Measurements from ENCODE around the gene UBXN11.
A peak's percentile ranks its signal among the peaks of the same experiment; 100 is the strongest.
"Not testable (repeated sequence)": the region's sequence is repeated elsewhere in the genome, so short reads cannot be mapped to it uniquely, and the experiment has no call there.

UBXN11 gene

GRCh38 chr1:26336477-26337205 is 30.2 kb upstream of the UBXN11 start:
- Histone ChIP-seq H3K27ac (ENCODE audit: low read depth, low read length) (no peak overlapping the region), H3K36me3 (ENCODE audit: control insufficient read depth in 5 of 5, insufficient read depth in 5 of 5, low read length in 5 of 5) (no peaks in the 10 kb centered on the region), H3K4me3 (ENCODE audit: low read depth in 1 of 5, low read length in 5 of 5) (peak overlapping the region in 4 of 5 donors; percentile 57 to 66 (median 59)), H3K9me3 (ENCODE audit: control insufficient read depth in 5 of 5, low read length in 5 of 5) (no peaks in the 10 kb centered on the region), H3K9ac (ENCODE audit: low read length in 5 of 5) (no peak overlapping the region), H3K4me1 (ENCODE audit: control insufficient read depth in 5 of 5, insufficient read depth in 5 of 5, low read length in 5 of 5) (peaks cover 0 to 15% (median 12%) of the 10 kb centered on the region in 5 donors), H3K27me3 (ENCODE audit: control insufficient read depth in 5 of 5, insufficient read depth in 4 of 5, low read length in 5 of 5) (peaks cover 0 to 13% (median 0%) of the 10 kb centered on the region in 5 donors)

- no peaks in the 10 kb centered on the region for H3K36me3 ChIP-seq (ENCODE audit: control insufficient read depth in 5 of 5, insufficient read depth in 5 of 5, low read length in 5 of 5)
- no peaks in the 10 kb centered on the region for H3K9me3 ChIP-seq (ENCODE audit: control insufficient read depth in 5 of 5, low read length in 5 of 5)
- peaks cover 0 to 19% (median 5%) of the 10 kb centered on the region in 5 donors for H3K27me3 ChIP-seq (ENCODE audit: control insufficient read depth in 5 of 5, insufficient read depth in 4 of 5, low read length in 5 of 5)
- peaks cover 0 to 18% (median 15%) of the 10 kb centered on the region in 5 donors for H3K4me1 ChIP-seq (ENCODE audit: control insufficient read depth in 5 of 5, insufficient read depth in 5 of 5, low read length in 5 of 5)
- H3K9ac ChIP-seq (ENCODE audit: low read length in 5 of 5) = peak overlapping the region in 1 of 5 donors; percentile 30
- peak overlapping the region; percentile 57 to 81 (median 61) for H3K4me3 ChIP-seq (ENCODE audit: low read depth in 1 of 5, low read length in 5 of 5)
- no peak overlapping the region for H3K27ac ChIP-seq (ENCODE audit: low read depth, low read length)
Observed at GRCh38 chr1:26335774-26336476, 29.5 kb upstream of the UBXN11 start.

GRCh38 chr1:26333312-26333711 is 26.9 kb upstream of the UBXN11 start:
- H3K9ac ChIP-seq (ENCODE audit: low read length in 5 of 5); H3K4me3 ChIP-seq (ENCODE audit: low read depth in 1 of 5, low read length in 5 of 5); H3K27ac ChIP-seq (ENCODE audit: low read depth, low read length); H3K36me3 ChIP-seq (ENCODE audit: control insufficient read depth in 5 of 5, insufficient read depth in 5 of 5, low read length in 5 of 5); H3K9me3 ChIP-seq (ENCODE audit: control insufficient read depth in 5 of 5, low read length in 5 of 5): not testable (repeated sequence)
- Histone ChIP-seq H3K4me1 (ENCODE audit: control insufficient read depth in 5 of 5, insufficient read depth in 5 of 5, low read length in 5 of 5) (peaks cover 0 to 18% (median 15%) of the 10 kb centered on the region in 5 donors), H3K27me3 (ENCODE audit: control insufficient read depth in 5 of 5, insufficient read depth in 4 of 5, low read length in 5 of 5) (peaks cover 3 to 21% (median 8%) of the 10 kb centered on the region in 5 donors)

- no peaks in the 10 kb centered on the region for H3K36me3 ChIP-seq (ENCODE audit: control insufficient read depth in 5 of 5, insufficient read depth in 5 of 5, low read length in 5 of 5)
- peaks cover 0 to 4% (median 4%) of the 10 kb centered on the region in 5 donors for H3K4me1 ChIP-seq (ENCODE audit: control insufficient read depth in 5 of 5, insufficient read depth in 5 of 5, low read length in 5 of 5)
- H3K9me3 ChIP-seq (ENCODE audit: control insufficient read depth in 5 of 5, low read length in 5 of 5) = no peaks in the 10 kb centered on the region
- no peak overlapping the region for H3K9ac ChIP-seq (ENCODE audit: low read length in 5 of 5)
- H3K4me3 ChIP-seq (ENCODE audit: low read depth in 1 of 5, low read length in 5 of 5) = no peak overlapping the region
- no peak overlapping the region for H3K27ac ChIP-seq (ENCODE audit: low read depth, low read length)
- peaks cover 3 to 17% (median 8%) of the 10 kb centered on the region in 5 donors for H3K27me3 ChIP-seq (ENCODE audit: control insufficient read depth in 5 of 5, insufficient read depth in 4 of 5, low read length in 5 of 5)
Observed at GRCh38 chr1:26330276-26330675, 23.8 kb upstream of the UBXN11 start.

- not testable (repeated sequence) for H3K27ac ChIP-seq (ENCODE audit: low read depth, low read length); H3K4me1 ChIP-seq (ENCODE audit: control insufficient read depth in 5 of 5, insufficient read depth in 5 of 5, low read length in 5 of 5); H3K9me3 ChIP-seq (ENCODE audit: control insufficient read depth in 5 of 5, low read length in 5 of 5); H3K9ac ChIP-seq (ENCODE audit: low read length in 5 of 5); H3K4me3 ChIP-seq (ENCODE audit: low read depth in 1 of 5, low read length in 5 of 5); H3K36me3 ChIP-seq (ENCODE audit: control insufficient read depth in 5 of 5, insufficient read depth in 5 of 5, low read length in 5 of 5)
- peaks cover 3 to 14% (median 8%) of the 10 kb centered on the region in 5 donors for H3K27me3 ChIP-seq (ENCODE audit: control insufficient read depth in 5 of 5, insufficient read depth in 4 of 5, low read length in 5 of 5)
Observed at GRCh38 chr1:26329380-26329779, 22.9 kb upstream of the UBXN11 start.

- no peaks in the 10 kb centered on the region for H3K9me3 ChIP-seq (ENCODE audit: control insufficient read depth in 5 of 5, low read length in 5 of 5)
- H3K9ac ChIP-seq (ENCODE audit: low read length in 5 of 5) = no peak overlapping the region
- peaks cover 3 to 10% (median 8%) of the 10 kb centered on the region in 5 donors for H3K27me3 ChIP-seq (ENCODE audit: control insufficient read depth in 5 of 5, insufficient read depth in 4 of 5, low read length in 5 of 5)
- peaks cover 0 to 4% (median 4%) of the 10 kb centered on the region in 5 donors for H3K4me1 ChIP-seq (ENCODE audit: control insufficient read depth in 5 of 5, insufficient read depth in 5 of 5, low read length in 5 of 5)
- no peak overlapping the region for H3K4me3 ChIP-seq (ENCODE audit: low read depth in 1 of 5, low read length in 5 of 5)
- H3K27ac ChIP-seq (ENCODE audit: low read depth, low read length) = no peak overlapping the region
- no peaks in the 10 kb centered on the region for H3K36me3 ChIP-seq (ENCODE audit: control insufficient read depth in 5 of 5, insufficient read depth in 5 of 5, low read length in 5 of 5)
Observed at GRCh38 chr1:26328597-26328996, 22.2 kb upstream of the UBXN11 start.

- no peaks in the 10 kb centered on the region for H3K36me3 ChIP-seq (ENCODE audit: control insufficient read depth in 5 of 5, insufficient read depth in 5 of 5, low read length in 5 of 5)
- H3K9me3 ChIP-seq (ENCODE audit: control insufficient read depth in 5 of 5, low read length in 5 of 5) = no peaks in the 10 kb centered on the region
- H3K27me3 ChIP-seq (ENCODE audit: control insufficient read depth in 5 of 5, insufficient read depth in 4 of 5, low read length in 5 of 5) = peaks cover 3 to 10% (median 7%) of the 10 kb centered on the region in 5 donors
- no peak overlapping the region for H3K9ac ChIP-seq (ENCODE audit: low read length in 5 of 5)
- H3K4me3 ChIP-seq (ENCODE audit: low read depth in 1 of 5, low read length in 5 of 5) = no peak overlapping the region
- H3K27ac ChIP-seq (ENCODE audit: low read depth, low read length) = no peak overlapping the region
- H3K4me1 ChIP-seq (ENCODE audit: control insufficient read depth in 5 of 5, insufficient read depth in 5 of 5, low read length in 5 of 5) = peaks cover 0 to 4% (median 4%) of the 10 kb centered on the region in 5 donors
Observed at GRCh38 chr1:26327956-26328362, 21.5 kb upstream of the UBXN11 start.

- no peaks in the 10 kb centered on the region for H3K36me3 ChIP-seq (ENCODE audit: control insufficient read depth in 5 of 5, insufficient read depth in 5 of 5, low read length in 5 of 5)
Observed at GRCh38 chr1:26324550-26324949, 18.1 kb upstream of the UBXN11 start.

GRCh38 chr1:26323382-26323781 is 16.9 kb upstream of the UBXN11 start:
- no peak overlapping the region for H3K27ac ChIP-seq (ENCODE audit: low read depth, low read length)
- H3K9me3 ChIP-seq (ENCODE audit: control insufficient read depth in 5 of 5, low read length in 5 of 5) = no peaks in the 10 kb centered on the region
- no peak overlapping the region for H3K9ac ChIP-seq (ENCODE audit: low read length in 5 of 5)
- no peaks in the 10 kb centered on the region for H3K36me3 ChIP-seq (ENCODE audit: control insufficient read depth in 5 of 5, insufficient read depth in 5 of 5, low read length in 5 of 5)
- H3K27me3 ChIP-seq (ENCODE audit: control insufficient read depth in 5 of 5, insufficient read depth in 4 of 5, low read length in 5 of 5) = peaks cover 0 to 5% (median under 1%) of the 10 kb centered on the region in 5 donors
- no peak overlapping the region for H3K4me3 ChIP-seq (ENCODE audit: low read depth in 1 of 5, low read length in 5 of 5)
- peaks cover 4 to 18% (median 8%) of the 10 kb centered on the region in 5 donors for H3K4me1 ChIP-seq (ENCODE audit: control insufficient read depth in 5 of 5, insufficient read depth in 5 of 5, low read length in 5 of 5)

More at GRCh38 chr1:26324550-26324949, 18.1 kb upstream of the UBXN11 start:
- H3K4me3 ChIP-seq (ENCODE audit: low read depth in 1 of 5, low read length in 5 of 5) = no peak overlapping the region
- peaks cover 0 to 5% (median 3%) of the 10 kb centered on the region in 5 donors for H3K27me3 ChIP-seq (ENCODE audit: control insufficient read depth in 5 of 5, insufficient read depth in 4 of 5, low read length in 5 of 5)
- H3K9me3 ChIP-seq (ENCODE audit: control insufficient read depth in 5 of 5, low read length in 5 of 5) = no peaks in the 10 kb centered on the region
- H3K27ac ChIP-seq (ENCODE audit: low read depth, low read length) = no peak overlapping the region
- H3K4me1 ChIP-seq (ENCODE audit: control insufficient read depth in 5 of 5, insufficient read depth in 5 of 5, low read length in 5 of 5) = peaks cover 3 to 12% (median 8%) of the 10 kb centered on the region in 5 donors
- H3K9ac ChIP-seq (ENCODE audit: low read length in 5 of 5) = no peak overlapping the region

GRCh38 chr1:26322042-26322331 is 15.6 kb upstream of the UBXN11 start:
- Histone ChIP-seq H3K9me3 (ENCODE audit: control insufficient read depth in 5 of 5, low read length in 5 of 5) (no peaks in the 10 kb centered on the region), H3K4me3 (ENCODE audit: low read depth in 1 of 5, low read length in 5 of 5) (no peak overlapping the region), H3K27ac (ENCODE audit: low read depth, low read length) (no peak overlapping the region), H3K9ac (ENCODE audit: low read length in 5 of 5) (peak overlapping the region in 2 of 5 donors; percentile 3 to 25), H3K27me3 (ENCODE audit: control insufficient read depth in 5 of 5, insufficient read depth in 4 of 5, low read length in 5 of 5) (peaks cover 0 to 5% (median 0%) of the 10 kb centered on the region in 5 donors), H3K36me3 (ENCODE audit: control insufficient read depth in 5 of 5, insufficient read depth in 5 of 5, low read length in 5 of 5) (no peaks in the 10 kb centered on the region), H3K4me1 (ENCODE audit: control insufficient read depth in 5 of 5, insufficient read depth in 5 of 5, low read length in 5 of 5) (peaks cover 4 to 31% (median 13%) of the 10 kb centered on the region in 5 donors)

Data from subcutaneous abdominal adipose tissue (tissue), 5 donors.